ENCODE data around the gene MAP3K3.

DNA sequence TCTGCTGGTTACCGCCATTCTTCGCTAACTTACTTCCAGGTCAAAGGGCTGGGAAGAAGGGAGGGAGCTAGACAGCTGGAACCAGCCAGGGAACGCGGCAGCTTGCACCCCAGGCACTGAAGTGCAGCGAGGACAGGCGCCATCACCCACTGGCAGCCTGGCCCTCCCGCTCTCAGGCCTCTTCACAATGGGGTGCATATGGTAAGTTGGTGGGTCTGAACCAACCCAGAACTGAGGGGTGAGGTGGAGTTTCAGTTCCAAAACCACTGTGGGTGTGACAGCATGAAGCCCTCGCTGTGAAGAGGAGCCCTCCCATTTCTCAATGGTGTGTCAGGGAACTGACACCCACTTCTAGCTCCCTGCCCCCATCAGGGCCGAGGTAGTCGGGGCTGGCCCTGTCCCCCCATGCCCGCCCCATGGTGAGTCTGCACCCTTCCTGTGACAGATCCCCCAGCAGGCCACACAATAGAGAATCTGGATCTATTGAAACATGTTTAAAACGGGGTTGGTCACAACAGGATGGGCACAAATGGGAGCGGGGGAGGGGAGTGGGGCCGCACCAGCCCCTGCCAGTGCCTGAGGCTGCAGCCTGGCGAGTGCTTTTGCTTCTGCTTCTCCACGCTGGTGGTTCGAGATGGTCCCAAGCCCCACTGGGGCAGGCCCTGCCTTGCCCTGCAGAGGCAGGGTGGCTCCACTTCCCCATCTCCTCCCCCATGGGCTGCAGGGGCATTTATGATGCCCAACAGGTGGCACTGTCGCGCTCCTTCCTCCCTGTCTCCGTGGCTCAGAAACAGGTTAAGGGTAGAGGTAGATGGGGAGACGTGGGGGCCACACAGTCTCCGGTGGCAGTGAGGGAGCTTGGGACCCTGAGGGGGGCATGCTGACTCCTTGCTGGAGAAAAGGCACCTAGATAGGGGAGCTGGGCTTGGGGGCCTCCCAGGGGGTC is 75.4 kb downstream of the MAP3K3 start:
- TF ChIP-seq ZNF660 (tag by site-specific recombination; IDR thresholded peaks at IDR 0.05): no peak
- no peak for TF ChIP-seq ZBTB20 (tag by site-specific recombination; IDR thresholded peaks at IDR 0.05)
- no peak for TF ChIP-seq ZNF664 (tag by site-specific recombination; IDR thresholded peaks at IDR 0.05)
- TF ChIP-seq ZBTB48 (tag by site-specific recombination; IDR thresholded peaks at IDR 0.05): no peak

Data from HEK293 (cell line).